ENCODE results near the gene NAV2.

- TF ChIP-seq CTCF (IDR thresholded peaks at IDR 0.05; ENCODE audit: borderline replicate concordance, extremely low read depth, low read length, poor library complexity, severe bottlenecking) (no peak), EZH2 (IDR thresholded peaks at IDR 0.05; ENCODE audit: borderline replicate concordance, low read depth, low read length, severe bottlenecking) (no peak)
Measured at GRCh38 chr11:19947537-19948114, 235.0 kb downstream of the NAV2 start.

All from DND-41 (cell line).